ENCODE measurements around the gene NOTCH1.

Gene NOTCH1

DNA sequence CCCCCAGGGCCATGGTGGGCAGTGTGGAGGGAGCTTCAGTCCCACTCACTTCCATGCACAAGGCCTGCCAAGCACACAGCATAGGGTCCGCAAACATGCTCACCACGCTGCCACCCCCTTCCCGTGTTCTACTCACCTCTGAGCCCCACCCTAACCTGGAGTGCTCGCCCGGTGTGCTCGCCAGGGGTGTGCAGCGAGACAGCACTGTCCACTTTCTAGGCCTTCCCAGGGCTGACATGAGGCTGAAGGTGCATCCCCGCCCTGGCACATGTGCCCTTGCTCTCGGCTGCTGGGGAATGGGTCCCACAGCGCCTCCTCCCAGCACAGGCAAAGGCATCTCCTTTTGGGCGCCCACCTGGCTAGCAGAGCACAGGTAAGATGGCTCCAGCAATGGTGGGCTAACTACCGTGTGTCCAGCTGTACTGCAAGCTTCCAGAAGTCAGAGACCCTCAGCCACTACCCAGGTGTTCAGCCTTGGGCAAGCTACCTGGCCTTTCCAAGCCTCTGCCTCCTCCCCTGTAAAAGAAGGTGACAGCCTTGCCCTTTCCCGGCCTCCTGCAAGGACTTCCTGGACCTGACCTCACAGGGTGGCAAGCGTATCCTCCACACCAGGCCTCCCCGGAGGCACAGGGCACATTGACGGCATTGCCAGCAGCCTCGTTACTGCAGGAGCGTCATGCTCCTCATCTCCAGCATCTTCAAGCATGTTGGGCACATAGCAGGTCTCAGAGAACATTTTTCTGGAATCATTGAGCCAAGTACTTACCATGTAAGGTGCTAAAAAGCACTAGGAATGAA lies 58.8 kb downstream of the NOTCH1 start:
- ChIA-PET POLR2A (ENCODE audit: low non-redundant PET) (interaction anchor here (1.2 kb wide), 1 partner anchor 138 kb away, joined by 6 read pairs; no protein-coding TSS in a partner anchor), CTCF (interaction anchor here (0.6 to 8.9 kb wide), 10 partner anchors 47 to 922 kb away, joined by 3 to 232 read pairs (median 6); no protein-coding TSS in a partner anchor)
- TF ChIP-seq, protein P1, sequence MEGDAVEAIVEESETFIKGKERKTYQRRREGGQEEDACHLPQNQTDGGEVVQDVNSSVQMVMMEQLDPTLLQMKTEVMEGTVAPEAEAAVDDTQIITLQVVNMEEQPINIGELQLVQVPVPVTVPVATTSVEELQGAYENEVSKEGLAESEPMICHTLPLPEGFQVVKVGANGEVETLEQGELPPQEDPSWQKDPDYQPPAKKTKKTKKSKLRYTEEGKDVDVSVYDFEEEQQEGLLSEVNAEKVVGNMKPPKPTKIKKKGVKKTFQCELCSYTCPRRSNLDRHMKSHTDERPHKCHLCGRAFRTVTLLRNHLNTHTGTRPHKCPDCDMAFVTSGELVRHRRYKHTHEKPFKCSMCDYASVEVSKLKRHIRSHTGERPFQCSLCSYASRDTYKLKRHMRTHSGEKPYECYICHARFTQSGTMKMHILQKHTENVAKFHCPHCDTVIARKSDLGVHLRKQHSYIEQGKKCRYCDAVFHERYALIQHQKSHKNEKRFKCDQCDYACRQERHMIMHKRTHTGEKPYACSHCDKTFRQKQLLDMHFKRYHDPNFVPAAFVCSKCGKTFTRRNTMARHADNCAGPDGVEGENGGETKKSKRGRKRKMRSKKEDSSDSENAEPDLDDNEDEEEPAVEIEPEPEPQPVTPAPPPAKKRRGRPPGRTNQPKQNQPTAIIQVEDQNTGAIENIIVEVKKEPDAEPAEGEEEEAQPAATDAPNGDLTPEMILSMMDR (conservative IDR thresholded peaks at IDR 0.05; ENCODE audit: low read depth): no peak
- DNase-seq (ENCODE audit: low spot score): no peak
- H3K27ac ChIP-seq: peak overlapping the region; percentile 98

DNA sequence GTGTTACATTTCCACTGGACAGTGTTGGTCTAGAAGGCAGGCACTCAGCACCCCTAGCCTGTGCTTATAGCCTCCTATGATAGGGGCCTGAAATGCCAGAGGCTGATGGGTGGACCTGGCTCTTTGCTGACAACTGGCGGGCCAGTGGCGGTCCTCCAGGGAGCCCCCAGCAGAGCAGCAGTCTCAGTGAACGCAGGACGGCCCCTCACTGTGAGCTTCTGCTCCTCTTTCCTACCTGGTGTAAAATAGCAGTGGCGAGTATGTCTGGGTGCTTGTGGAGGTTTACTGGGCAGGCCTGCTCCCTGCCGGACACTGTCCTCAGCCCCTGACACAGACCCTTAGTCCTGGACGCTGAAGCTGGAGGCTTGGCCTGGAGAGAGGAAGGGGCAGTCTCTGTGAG lies 59.7 kb downstream of the NOTCH1 start:
- H3K27ac ChIP-seq: peak overlapping the region; percentile 98
- TF ChIP-seq, protein P1 (conservative IDR thresholded peaks at IDR 0.05; ENCODE audit: low read depth): no peak
- no peak for DNase-seq (ENCODE audit: low spot score)
- POLR2A ChIA-PET (ENCODE audit: low non-redundant PET): interaction anchor here (1.2 kb wide), 1 partner anchor 139 kb away, joined by 6 read pairs; no protein-coding TSS in a partner anchor
- CTCF ChIA-PET: interaction anchor here (0.5 to 8.9 kb wide), 15 partner anchors 23 to 482 kb away, joined by 3 to 232 read pairs (median 5); partner anchors contain the start of gene NOTCH1

DNA sequence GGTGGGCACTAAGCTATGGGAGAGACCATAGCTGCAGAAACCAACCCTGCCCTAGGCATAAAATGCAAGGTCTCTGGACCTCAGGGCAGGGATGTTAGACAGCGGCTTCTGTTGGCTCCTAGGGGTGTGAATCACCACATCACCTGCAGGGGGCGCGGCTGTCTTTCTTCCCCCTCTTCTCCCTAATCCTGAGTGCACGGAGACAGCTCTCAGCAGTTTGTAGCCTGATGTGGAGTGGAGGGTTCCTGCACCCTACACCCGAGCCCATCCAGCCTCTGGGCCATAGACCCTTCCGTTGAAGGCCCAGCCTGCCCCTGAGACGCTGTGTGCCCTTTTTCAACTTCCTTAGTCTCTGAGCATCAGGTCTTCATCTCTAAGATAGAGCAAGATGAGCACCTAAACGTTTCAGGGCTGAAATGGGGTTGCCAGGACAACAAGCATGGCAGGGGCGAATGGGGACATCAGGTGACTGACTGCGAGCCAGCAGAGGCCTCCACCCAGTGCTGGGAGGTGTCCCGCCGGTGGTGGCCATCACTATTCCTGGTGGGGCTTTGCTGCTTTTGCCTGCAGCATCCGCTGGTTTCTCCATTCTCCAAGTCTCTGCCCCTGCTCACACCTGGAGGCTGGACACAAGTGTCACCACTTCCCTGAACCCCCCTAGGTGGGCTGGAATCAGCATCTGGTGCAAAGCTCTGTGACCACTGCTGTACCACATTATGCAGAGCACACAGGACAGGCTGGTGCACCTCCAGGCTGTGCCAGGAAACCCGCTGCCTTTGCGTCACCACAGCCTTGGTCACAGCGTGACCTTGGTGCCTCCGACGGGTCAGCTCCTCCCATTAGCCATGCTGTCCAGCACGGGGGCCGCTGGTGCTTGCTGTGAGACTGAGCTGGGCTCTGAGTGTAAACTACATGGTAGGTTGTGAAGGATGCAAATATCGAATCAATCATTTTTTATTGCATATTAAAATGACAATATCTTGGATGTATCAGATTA lies 60.5 kb downstream of the NOTCH1 start:
- POLR2A ChIA-PET (ENCODE audit: low non-redundant PET): interaction anchor here (0.8 to 1.2 kb wide), 4 partner anchors 140 to 146 kb away, joined by 3 to 6 read pairs (median 4); no protein-coding TSS in a partner anchor
- DNase-seq (ENCODE audit: low spot score): peak; percentile 85
- CTCF ChIA-PET: interaction anchor here (0.5 to 8.9 kb wide), 40 partner anchors 13 to 483 kb away, joined by 3 to 232 read pairs (median 4); partner anchors contain the start of gene NOTCH1
- TF ChIP-seq, protein P1 (conservative IDR thresholded peaks at IDR 0.05; ENCODE audit: low read depth): peak; percentile 99
- peak overlapping the region; percentile 98 for H3K27ac ChIP-seq

DNA sequence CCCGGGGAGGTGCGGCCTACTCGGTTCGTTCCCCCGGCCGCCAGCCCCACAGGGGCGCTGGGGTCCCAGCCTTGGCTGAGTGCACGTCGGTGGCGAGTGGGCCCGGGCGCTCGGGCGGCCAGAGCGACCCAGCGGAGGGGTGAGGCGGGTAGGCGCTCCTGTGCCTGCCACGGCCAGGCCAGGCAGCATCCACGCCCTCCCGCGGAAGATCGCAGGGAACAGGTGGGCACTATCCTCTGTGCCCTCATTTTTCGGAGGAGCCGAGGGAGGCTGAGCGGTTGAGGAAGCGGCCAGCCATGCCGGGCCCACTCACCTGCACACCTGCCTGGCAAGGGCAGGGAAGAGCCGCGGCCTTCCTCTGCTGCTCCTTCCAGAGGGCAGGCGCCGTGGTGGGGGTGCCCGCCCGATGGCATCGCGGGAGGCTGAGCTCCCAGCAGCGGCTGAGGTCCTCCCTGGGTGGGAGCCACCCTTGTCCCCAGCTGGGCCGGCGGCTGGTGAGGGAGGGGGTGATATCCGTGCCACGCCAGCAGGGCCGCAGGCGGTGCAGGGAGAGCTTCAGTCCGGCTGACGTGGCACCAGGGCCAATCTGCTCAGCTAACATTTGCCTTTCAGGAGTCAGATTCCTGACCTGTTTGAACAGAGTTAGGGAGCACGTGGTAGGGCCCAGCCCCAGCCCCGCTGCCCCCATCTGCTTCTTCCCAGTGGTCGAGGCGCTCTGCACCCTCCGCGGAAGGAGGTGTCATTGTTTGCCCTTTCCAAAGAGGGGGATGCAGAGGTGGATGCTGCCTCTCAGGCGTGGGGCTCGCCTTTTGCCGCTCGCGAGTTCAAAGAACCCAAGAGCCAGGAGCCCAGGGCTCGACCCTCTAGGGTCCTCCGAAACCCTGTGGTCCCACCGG lies 61.4 kb downstream of the NOTCH1 start:
- ChIA-PET CTCF (interaction anchor here (0.5 to 8.9 kb wide), 35 partner anchors 10 to 335 kb away, joined by 3 to 232 read pairs (median 4); no protein-coding TSS in a partner anchor), POLR2A (ENCODE audit: low non-redundant PET) (interaction anchor here (0.6 to 1.0 kb wide), 5 partner anchors 64 to 167 kb away, joined by 3 to 4 read pairs (median 4); no protein-coding TSS in a partner anchor)
- peak overlapping the region; percentile 98 for H3K27ac ChIP-seq
- peak; percentile 82 for DNase-seq (ENCODE audit: low spot score)
- TF ChIP-seq, protein P1 (conservative IDR thresholded peaks at IDR 0.05; ENCODE audit: low read depth): no peak

DNA sequence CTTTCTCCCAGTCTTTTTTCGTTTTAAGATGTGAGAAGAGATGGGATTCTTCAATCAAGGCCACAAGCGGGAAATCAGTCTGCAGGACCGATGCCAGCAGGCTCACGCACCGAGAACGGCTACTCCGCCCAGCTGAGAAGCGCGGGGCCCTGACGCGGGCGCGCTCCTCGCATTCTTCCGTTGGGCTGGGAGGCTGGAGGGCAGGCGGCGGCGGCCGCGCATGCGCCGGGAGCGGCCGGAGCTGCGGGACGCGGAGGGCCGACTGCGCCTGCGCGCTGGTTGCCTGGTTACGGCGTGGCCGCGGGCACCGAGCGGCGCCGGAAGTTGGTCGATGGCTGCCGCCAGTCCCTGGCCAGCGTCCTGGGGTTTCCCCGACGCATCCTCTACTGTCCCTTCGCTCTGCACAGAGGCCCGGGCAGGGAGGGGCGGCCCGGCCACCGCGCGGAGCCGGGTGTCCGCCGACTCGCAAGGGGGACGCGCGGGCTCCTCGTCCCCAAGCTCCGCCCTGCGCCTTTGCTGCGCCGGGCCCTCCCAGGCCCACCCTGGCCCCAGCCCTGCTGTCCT lies 62.2 kb downstream of the NOTCH1 start:
- TF ChIP-seq, protein P1 (conservative IDR thresholded peaks at IDR 0.05; ENCODE audit: low read depth): no peak
- DNase-seq (ENCODE audit: low spot score): peak; percentile 99
- ChIA-PET CTCF (interaction anchor here (0.7 to 8.9 kb wide), 8 partner anchors 45 to 335 kb away, joined by 3 to 232 read pairs (median 9); no protein-coding TSS in a partner anchor), POLR2A (ENCODE audit: low non-redundant PET) (interaction anchor here (0.6 kb wide), 2 partner anchors 65 to 168 kb away, joined by 4 read pairs; no protein-coding TSS in a partner anchor)
- H3K27ac ChIP-seq: peak overlapping the region; percentile 98
